Measurements from ENCODE around the gene GNAL.

GNAL gene

DNA sequence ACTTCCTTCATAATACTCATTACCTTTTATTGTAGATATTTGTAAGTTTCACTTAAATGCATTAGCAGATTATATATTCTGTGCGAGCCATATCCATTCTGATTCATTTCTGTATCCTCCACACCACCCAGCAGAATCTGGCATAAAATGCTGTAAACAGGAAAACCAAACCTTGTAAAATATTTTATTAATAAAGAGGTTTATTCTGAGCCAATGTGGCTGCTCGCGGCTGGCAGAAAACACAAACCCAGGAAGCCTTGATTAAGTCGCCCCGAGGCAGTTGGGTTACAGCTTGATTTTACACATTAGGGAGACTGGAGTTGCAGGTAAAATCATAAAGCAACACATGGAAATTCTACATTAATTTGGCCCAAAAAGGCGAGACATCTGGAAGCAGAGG is 40.5 kb downstream of the GNAL start:
- DNase-seq, result no peak

DNA sequence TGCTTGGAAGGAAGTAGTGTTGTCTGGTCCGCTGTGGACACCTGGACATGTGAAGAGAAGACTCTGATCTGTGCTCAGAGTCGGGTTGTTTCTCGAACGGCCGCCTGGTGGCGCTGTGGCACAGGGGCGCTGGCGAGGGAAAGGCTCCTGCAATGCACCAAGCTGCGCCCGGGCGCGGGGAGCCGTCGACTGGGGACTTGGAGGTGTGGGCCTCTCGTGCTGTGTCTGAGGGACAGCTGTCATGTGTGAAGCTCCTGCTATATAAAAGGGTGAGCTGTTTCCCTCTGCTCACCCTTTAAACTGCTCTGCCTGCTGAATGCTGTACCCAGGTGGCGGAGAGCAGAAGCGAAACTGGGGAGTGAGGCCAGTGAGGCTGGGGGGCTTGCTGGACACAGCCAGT is 44.0 kb downstream of the GNAL start:
- DNase-seq, result peak; percentile 62

DNA sequence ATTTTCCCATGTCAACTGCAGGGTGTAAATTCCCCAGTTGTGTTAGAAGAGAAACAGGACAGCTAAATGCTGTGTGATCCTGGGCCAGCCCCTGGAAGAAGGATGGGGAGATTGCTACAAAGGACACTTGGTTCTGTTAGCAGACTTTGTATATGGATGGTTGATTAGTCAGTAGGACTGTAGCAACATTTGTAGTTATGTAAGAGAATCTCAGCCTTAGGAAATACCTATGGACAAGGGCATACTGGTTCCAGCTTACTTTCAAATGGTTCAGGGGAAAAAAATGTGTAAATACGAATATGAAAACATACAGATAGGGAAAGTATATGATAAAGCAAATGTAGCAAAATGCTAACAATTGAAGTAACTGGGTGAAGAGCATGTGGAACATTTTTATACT is 47.6 kb downstream of the GNAL start:
- DNase-seq, result no peak

GRCh38 chr18:11739893-11740292 is 50.8 kb downstream of the GNAL start:
- no peak for DNase-seq

GRCh38 chr18:11740461-11740860 is 51.4 kb downstream of the GNAL start:
- DNase-seq, result no peak

DNA sequence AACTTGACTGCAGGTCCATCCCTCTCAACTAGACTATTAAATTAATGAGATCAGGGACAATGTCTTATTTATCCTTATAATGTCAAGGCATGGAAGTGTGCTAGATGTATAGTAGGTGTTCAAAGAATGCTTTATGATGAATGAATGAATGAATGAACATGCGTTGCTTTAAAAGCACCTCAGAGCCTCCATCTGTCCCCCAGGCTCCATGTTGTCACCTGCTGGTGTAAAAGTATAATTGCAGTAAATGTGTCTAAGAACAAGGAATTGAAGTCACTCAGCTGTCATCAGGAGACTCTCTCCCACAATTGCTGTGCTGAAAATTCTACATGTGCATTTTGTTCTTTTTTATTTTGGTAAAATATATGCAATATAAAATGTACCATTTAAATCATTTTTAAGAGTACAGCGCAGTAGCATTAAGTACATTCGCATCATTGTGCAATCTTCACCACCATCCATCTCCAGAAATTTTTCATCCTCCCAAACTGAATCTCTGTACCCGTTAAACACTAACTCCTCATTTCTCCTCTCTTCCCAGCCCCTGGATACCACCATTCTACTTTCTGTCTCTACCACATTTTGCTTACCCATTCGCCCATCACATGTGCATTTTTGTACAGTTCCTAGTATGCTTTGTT is 52.6 kb downstream of the GNAL start:
- peak; percentile 23 for DNase-seq

- no peak for DNase-seq
These were observed 56.5 kb downstream of the GNAL start for GRCh38 chr18:11745521-11745920.

DNA sequence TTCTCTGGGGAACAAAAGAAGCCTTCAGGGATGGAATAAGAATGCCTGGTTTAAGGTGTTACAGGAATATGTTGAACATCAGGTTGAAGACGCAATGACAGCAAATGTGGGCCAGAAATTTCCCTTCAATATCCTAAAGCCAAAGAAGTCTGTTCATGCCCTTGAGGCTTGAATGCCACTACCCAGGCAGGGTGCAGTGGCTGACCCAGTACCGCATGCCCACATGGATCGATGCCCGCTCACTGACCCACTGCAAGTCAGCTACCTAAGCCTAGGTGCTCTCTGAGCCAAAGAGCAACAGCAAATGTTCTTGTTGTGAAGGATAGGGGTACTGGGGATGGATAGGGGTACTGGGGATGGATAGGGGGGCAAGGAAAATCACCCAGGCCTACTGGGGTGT is 58.2 kb downstream of the GNAL start:
- no peak for DNase-seq

DNA sequence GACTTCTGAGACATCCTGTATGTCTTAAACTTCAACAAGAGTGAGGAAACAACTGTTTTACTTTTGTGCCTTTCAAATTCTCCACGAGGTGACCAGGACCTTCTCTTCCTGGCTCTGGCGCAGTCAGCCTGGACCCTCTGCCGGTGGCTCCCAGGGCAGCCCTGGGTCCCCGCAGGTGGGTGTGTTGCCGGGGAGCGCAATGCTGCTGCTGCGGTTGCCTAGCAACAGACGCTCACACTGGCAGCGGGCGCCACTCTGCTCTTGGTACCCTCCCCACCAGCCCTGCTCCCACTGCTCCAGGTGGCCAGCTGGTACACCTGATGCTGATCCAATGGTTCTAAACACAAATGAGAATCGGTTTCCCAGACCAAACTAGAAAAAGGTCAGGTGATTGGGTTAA is 58.7 kb downstream of the GNAL start:
- DNase-seq, result no peak

- DNase-seq, result no peak
These were observed 60.2 kb downstream of the GNAL start for GRCh38 chr18:11749305-11749704.

DNA sequence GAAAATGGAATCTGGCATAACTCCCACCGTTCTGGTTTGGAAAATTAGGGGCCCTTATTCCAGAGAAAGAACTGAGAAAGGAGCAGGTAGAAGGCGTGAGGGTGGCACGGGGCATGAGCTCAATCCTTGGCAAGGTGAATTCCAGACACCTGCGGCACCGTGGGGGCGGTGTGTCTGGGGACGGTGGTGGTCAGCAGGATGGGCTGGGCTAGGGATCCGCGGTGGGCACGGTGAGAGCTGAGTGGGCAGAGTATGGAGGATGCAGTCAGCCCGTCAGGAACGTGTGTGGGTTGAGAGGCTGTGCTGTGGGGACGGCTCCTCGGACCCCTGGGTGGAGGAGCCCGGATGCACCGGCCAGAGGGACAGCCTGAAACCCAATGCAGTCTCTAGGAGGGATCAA is 61.1 kb downstream of the GNAL start:
- no peak for DNase-seq

- DNase-seq, result no peak
These were observed 61.7 kb downstream of the GNAL start for GRCh38 chr18:11750581-11751310.

DNA sequence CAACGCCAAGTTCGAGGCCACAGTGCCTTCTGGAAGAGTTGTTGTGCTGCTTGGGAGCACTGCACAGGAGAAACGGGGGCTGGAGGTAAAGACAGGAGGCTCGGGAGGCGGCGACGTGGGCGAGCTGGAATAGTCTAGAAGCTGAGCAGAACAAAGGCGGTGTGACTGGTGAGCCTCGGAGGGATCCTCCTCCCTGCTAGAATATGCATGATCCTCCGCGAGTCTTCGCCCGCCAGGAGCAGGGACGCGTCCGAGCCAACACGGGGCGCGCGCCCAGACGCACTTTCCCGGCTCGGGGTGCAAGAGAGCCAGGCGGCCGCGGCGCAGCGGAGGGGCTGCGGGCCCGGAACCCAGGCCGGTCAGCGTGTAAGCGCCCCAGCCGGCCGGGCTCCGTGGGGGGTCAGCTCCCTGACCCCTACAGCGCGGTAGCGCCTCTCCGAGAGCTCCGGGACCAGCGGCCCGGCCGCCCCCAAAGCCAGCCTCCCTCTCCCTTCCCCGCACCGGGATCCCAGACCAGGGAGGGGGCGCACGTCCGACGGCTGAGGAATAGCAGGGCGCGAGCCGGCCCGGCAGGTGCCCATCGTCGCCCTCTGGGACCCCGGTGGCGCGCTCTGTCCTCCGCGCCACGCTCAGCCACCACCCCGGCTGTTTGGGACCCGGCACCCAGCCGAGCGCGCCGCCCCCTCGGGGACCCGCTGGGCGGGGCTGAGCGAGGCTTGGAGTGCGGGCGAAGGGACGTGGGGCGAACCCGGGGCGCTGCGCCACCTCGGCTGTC is 62.5 kb downstream of the GNAL start:
- no peak for DNase-seq

DNA sequence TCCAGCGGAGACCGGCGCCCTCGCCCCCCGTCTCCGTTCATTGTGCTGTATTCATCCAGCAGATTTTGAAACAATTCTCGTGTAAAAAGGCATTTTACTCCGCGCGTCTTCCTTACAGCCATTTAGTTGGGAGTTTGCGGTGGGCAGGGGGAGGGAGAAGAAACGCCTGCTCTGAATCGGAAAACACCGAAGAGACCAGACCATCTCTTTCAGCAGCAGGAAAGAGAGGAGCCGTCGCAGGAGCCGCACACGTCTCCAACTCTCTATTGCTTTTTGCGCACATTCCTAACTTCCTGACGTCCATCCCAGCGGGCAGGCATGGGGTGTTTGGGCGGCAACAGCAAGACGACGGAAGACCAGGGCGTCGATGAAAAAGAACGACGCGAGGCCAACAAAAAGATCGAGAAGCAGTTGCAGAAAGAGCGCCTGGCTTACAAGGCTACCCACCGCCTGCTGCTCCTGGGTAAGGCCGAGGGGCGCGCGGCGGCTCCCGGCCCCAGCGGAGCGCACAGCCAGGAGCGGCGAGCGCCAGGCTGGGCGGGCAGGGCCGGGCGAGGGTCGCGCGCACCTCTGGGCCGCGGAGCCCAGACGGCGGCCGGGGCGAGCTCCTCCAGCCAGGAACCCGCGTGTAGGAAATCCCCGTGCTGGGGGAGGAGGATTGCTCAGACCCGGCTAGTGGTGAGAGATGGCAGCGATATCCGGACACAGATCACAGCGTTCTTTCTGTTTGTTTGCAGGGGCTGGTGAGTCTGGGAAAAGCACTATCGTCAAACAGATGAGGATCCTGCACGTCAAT is 63.2 kb downstream of the GNAL start:
- DNase-seq, result peak; percentile 4

- DNase-seq, result no peak
These were observed 65.9 kb downstream of the GNAL start for GRCh38 chr18:11754979-11755378.

GRCh38 chr18:11757084-11757590 is 68.1 kb downstream of the GNAL start:
- no peak for DNase-seq

DNA sequence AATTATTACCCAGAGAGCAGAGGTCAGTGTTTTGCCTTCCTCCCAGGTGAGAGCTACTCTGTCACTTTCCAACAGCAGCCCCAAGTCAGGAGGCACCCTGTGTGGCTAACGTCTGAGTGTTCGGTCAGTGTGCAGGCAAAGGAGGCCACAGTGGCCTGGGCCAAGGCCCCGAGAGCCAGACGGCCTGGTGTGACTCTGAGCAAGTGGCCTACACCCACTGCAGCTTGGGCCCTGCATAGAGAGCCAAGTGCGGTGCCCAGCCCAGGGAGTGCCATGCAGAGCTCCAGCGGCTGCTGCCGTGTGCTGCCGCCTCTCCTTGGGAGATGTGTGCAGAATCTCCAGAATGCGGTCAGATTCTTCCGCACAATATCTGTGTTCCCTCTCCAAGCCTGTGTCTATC is 70.4 kb downstream of the GNAL start:
- DNase-seq, result no peak

DNA sequence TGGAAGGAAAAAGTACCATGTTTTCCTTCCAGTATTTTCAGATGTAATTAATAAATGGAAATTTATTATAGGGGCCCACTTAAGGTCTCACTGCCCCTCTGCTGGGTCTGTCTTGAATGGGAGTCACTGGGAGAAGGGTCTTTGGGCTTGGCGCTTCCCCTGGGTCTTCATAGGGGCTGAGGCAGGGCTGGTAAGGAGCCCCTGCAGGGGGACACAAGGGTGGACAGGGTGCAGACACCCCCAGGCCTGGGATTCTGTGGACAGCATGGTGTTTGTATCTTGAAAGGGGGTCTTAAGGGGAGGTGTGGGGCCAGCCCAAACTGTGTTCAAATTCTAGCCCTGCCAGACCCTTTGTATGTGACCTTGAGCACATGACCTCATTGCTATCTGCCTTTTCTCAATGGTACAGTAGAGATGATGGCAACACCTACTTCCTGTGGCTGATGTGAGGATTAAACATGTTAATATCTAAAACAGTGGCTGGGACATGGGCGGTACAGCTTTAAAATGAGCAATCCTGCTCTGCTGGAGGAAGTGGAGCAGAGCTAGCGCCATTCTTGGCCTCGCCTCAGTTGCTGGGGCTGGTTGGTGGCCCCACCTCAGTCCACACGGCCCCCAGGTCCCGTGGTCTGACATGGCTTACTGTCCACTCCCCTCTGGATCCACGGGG is 71.6 kb downstream of the GNAL start:
- peak; percentile 16 for DNase-seq

DNA sequence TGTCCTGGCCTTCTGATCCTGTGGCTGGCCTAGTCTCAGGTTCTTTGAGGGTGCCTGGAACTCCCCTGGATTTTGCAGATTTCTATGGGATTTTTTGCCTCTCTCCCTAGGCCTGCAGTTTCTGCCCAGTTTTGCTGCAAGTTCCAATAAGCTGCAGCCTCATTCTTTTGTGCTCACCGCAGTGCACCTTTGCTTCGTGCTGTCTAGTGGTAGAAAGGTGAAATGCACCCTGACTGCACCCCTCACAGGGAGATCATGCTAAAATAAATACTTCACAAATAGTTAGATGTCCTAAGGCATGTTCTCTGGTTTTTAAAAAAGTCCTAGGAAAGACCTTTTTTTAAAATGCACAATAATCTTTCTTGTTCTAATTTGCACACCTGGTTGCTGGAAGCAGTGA is 72.5 kb downstream of the GNAL start:
- no peak for DNase-seq

- no peak for DNase-seq
These were observed 73.4 kb downstream of the GNAL start for GRCh38 chr18:11762429-11762828.

DNA sequence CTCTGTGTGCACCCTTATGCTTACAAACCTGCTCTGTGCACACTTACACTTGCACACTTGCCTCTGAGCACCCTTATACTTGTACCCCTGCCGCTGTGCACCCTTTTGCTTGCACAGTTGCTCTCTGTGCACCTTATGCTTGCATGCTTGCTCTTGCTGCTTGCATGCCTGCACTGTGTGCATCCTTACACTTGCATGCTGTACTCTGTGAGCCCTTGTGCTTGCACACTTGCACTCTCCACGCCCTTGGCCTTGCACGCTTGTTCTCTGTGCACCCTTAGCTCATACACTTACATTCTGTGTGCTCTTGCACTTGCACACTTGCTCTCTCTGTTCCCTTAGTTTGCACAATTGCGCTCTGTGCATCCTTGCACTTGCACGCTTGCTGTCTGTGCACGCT is 78.3 kb downstream of the GNAL start:
- DNase-seq, result no peak

DNA sequence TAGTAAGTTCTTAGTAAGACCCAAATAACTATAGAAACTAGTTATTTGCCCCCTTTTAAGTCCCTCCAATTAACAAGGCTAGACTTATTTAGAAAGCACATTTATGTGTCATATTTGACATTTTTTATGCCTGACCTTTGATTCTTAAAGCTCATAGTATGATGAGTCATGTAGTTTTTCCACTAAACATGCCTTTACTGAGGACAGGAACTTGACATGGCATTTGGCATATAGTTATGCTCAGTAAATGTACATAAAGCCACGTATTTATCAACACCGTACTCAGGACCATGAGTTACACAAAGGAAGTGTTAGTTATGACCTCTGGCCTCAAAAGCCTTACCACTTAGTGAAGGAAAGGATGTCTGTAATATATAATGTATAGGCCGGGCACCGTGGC is 78.9 kb downstream of the GNAL start:
- DNase-seq, result no peak
